ENCODE results near the gene C21orf58. TPM values are rescaled to one million over a fixed set of nuclear protein-coding genes. Genes with fewer than 3 reads are reported as not detected.

Gene C21orf58
- total RNA-seq, 1 donor from 2014 or later: 12.1 TPM

GRCh38 chr21:46264690-46265144, 59.0 kb downstream of the C21orf58 start:
- no peak for TF ChIP-seq CTCF (conservative IDR thresholded peaks at IDR 0.05; ENCODE audit: low read depth, low read length)
- H3K4me3 ChIP-seq (ENCODE audit: low read depth, low read length): no peak overlapping the region
- no peak for DNase-seq (ENCODE audit: low read depth)

DNA sequence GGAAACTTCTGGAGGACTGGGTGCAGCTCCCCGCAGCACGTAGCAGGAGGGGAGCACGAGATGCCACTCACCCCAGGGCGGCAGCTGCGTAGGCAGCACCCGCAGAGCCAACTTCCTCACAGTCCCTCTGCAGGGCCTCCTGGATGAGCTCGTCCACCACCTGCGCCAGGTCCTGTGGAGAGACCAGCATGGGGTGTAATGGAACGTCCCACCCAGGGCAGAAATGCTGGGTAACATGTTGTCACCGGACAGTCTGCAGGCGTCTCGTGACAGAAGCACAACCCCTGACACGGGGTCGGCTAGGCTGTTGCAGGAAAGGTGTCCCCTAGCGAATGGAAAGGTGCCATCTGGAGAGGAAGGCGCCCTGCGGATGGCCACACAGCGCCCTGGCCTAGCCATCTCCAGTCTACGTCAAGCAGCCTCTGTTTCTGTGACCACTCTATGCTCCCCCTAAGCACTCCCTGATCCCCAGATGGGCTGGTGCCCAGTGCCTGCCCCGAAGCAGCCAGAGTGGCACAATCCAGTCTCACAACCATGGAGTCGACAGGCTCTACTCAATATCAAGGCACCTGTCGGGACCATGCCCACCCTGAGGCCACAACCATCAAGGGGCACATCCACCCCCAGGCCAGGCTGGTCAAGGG, 59.5 kb downstream of the C21orf58 start:
- TF ChIP-seq CTCF (conservative IDR thresholded peaks at IDR 0.05; ENCODE audit: low read depth, low read length): no peak

GRCh38 chr21:46256501-46256994, 67.1 kb downstream of the C21orf58 start:
- H3K4me3 ChIP-seq (ENCODE audit: low read depth, low read length): no peak overlapping the region
- no peak for TF ChIP-seq CTCF (conservative IDR thresholded peaks at IDR 0.05; ENCODE audit: low read depth, low read length)
- DNase-seq (ENCODE audit: low read depth): no peak

More for the DNA sequence above, 59.5 kb downstream of the C21orf58 start:
- no peak overlapping the region for H3K4me3 ChIP-seq (ENCODE audit: low read depth, low read length)
- no peak for DNase-seq (ENCODE audit: low read depth)

DNA sequence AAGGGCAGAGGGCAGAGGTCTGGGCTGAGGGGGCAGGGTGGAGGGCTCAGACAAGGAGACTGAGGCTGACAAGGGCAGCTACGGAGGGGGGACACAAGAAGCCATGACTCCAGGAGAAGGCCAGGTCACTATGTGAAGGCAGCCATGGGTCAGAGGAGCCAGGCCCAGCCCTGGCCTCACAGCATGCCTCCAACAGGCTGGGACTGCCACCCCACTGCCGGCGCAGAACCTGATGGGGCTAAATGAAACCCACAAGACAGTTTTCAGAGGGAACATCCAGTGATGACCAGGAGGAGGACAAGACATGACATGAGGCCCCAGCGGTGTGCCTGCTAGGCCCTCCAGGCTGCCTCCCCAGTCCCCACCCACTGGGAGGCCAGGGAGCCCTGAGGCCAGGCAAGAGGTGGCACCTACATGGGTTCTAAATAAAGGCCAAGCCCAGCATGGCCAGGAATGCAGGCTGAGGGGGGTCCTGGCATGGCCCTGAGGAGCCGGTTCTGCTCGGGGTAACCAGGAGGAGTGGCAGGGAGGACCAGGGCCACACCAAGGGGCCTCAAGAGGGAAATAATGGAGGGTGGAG, 67.8 kb downstream of the C21orf58 start:
- TF ChIP-seq CTCF (conservative IDR thresholded peaks at IDR 0.05; ENCODE audit: low read depth, low read length): no peak
- no peak overlapping the region for H3K4me3 ChIP-seq (ENCODE audit: low read depth, low read length)
- no peak for DNase-seq (ENCODE audit: low read depth)

DNA sequence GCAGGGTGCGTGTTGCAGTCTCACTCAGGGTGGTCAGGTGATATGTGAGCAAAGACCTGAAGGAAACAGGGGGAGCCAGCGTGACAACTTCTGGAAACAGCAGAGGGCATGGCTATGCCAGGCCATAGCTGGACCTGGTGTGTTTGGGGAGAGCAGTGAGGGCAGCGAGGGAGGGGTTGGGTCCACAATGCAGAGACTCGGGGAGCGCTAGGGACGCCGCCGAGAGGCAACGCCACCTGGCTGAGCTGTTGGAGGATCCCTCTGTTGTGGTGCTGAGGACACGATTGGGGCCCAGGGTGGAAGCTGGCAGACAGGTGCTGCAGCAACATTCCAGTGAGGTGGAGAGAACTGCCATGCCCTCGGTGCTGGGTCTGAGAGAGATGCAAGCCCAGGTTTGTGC, 68.5 kb downstream of the C21orf58 start:
- no peak for TF ChIP-seq CTCF (conservative IDR thresholded peaks at IDR 0.05; ENCODE audit: low read depth, low read length)
- no peak for DNase-seq (ENCODE audit: low read depth)
- H3K4me3 ChIP-seq (ENCODE audit: low read depth, low read length): no peak overlapping the region

DNA sequence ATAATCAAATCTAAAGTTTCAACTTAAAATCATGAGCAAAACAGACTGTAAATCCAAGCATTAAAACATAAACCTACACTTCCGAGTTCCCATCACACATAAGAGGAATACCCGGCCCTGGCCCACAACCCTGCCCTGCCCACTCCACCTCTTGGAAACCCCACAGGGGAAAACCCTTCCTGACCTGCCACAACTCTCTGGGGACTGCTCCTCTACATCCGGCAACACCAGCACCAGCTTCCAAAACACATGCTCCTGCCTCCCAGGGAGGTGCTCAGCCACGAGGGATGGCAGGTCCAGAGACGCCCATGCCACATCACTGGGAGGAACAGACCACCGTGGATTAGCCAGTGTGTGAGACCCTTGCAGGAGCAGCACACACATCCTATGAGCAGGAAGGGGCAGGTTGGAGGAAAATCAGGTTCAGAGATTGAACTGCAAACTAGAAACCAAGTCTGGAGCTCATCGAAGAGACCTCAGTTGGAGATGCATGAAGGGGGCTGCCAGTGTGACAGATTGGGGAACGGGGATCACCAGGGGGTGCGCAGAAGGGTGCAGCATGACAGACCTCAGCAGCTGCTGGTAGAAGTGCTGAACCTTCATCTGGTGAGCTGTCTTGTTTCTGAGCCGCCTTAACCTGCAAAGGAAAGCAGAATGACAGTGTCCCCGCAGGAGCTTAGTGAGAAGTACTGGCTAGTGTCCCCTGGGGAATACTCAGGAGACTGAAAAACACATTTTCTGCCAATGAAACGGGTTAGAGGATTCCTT, 69.3 kb downstream of the C21orf58 start:
- no peak for DNase-seq (ENCODE audit: low read depth)
- TF ChIP-seq CTCF (conservative IDR thresholded peaks at IDR 0.05; ENCODE audit: low read depth, low read length): no peak
- no peak overlapping the region for H3K4me3 ChIP-seq (ENCODE audit: low read depth, low read length)

Measured in epithelial cell of proximal tubule (primary cell).